OCI-M1 (cell line): ENCODE data around the gene ZBTB40.
A peak's percentile ranks its signal among the peaks of the same experiment; 100 is the strongest.

Source experiments
- DNase-seq: peaks from one replicate; lab custom pipeline; 2025; lab: John Stamatoyannopoulos, UW

Gene ZBTB40

DNA sequence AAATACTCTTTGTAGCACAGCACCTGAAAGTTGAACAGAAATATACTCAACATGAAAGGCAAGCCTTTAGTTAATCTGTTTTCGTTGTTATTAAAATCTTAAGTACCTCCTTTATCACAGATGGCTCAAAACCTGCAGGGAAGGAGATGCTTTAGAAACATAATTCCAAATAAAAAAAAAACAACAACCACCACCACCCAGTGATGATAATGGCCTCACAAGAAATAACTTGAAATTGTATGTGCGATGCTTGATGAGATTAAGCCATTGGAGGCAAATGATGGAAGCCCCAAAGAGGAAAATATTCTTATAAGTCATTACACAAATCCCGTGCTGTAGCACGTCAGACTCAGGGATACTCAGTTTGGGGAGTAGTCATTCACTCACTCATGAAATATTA, 24.9 kb upstream of the ZBTB40 start:
- no peak for DNase-seq

DNA sequence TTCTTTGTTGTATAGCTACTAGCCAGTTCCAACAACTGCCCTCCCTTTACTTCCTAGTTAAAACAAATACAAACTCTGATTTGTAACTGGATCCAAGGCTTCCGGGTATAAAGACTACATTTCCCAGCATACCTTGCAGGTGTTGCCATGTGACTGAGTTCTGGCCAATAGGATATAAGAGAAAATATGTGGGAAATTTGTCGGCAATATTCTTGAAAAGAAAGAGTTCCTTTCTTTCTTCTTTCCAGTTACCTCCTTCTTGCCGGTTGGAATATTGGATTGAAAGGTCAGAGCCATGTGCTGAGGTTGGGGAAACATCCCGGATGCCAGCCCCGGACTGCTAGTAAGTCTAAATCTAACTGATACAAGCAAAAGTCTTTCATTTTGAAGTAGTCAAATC, 23.0 kb upstream of the ZBTB40 start:
- DNase-seq: peak; percentile 67

GRCh38 chr1:22431965-22432364, 19.7 kb upstream of the ZBTB40 start:
- DNase-seq: no peak

DNA sequence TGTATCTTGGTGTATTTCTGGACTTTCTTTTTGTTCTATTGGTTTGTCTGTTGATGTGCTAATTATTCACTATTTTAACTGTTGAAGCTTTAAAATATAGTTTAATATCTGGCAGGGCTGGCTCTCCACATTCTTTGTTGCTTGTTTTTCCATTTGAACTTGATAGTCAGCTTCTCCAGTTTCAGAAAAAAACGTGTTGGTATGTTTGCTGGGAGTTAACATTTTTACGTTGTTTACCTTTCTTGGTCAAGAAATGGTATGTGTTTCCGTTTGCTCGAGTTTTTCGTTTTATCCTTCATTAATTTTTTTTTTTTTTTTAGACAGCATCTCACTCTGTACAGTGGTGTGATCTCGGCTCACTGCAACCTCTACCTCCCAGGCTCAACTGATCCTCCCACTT, 16.9 kb upstream of the ZBTB40 start:
- no peak for DNase-seq

DNA sequence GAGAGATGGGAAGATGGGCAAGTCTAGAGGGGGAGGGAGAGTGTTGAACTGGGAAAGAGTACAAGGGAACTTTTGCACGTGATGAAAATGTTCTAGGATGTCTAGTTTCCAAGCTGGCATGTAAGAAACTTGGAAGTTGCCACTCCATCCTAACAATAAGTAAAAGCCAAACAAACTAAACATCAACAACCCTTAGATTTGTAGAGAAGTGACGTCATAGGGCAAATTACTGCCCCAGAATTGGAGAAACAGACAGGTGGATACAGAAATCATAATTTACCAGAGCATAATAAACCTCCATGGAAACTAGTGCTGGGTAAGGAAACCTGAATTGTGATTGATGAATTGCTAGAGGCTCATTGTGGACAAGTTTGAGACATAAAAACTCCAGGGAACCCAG, 14.7 kb upstream of the ZBTB40 start:
- DNase-seq: no peak

GRCh38 chr1:22437573-22437972, 14.1 kb upstream of the ZBTB40 start:
- DNase-seq: peak; percentile 13

DNA sequence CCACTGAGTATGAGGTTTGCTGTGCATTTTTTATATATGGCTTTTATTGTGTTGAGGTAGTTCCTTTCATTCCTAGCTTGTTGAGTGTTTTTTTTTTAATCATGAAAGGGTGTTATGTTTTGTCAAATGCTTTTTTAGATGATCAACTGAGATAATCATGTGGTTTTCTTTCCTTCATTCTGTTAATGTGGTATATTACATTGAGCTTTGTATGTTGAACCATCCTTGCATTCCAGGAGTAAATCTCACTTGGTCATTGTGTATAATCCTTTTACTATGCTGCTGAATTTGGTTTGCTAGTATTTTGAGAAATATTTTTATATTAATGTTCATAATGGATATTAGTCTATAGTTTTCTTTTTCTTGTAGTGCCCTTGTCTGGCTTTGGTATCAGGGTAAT, 11.1 kb upstream of the ZBTB40 start:
- DNase-seq: no peak

DNA sequence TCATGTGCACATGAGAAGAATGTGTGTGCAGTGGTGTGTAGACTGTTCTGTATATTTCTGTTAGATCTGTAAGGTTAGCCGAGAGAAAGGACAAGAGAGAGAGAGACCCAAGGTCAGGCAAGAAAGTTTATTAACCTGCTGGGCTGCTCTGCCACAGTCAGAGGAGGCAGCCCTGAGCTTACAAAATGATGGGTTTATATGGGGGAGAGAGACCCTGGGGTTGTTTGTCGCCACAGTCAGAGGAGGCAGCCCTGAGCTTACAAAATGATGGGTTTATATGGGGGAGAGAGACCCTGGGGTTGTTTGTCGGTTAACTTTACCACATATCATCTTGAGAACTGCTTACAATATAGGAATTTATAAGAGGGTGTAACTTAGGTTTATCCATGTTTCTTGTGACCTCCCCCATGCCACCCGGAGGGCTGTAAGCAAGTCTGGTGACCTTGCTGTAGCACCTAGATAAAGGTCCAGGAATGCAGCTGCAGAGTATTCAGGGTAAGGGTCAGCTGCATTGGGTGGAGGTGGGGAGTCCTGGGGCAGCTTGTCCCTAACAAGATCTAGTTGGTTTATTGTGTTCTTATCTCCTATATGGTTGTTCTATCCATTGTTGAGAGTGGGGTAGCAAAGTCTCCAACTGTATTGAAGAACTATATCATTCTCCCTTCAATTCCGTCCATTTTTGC, 9.3 kb upstream of the ZBTB40 start:
- DNase-seq: no peak

DNA sequence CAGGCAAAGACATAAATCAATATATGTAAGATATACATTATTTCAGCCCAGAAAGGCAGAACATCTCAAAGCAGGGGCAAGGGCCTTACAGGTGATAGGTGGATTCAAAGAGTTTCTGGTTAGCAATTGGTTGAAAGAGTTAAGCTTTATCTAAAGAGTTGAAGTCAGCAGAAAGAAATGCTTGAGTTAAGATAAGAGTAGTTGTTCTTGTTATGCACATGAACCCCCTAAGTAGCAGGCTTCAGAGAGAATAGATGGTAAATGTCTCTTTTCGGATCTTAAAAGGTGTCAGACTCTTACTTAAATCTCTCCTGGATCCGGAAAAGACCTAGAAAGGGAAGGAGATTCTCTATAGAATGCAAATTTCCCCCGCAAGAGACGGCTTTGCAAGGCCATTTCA, 8.3 kb upstream of the ZBTB40 start:
- no peak for DNase-seq

DNA sequence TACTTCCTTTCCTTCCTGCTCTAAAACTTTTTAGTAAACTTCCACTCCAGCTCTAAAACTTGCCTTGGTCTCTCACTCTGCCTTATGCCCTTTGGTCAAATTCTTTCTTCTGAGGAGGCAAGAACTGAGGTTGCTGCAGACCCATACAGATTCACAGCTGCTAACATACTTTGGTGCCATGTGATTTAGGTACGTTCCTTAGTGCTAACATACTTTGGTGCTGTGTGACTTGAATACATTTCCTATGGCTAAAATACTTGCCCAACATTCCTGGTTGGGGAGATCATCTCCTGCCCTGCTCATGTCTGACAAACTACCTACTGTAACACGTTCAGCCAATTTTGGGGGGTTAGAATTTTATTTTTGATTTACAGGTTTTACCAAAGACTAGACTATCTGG, 6.8 kb upstream of the ZBTB40 start:
- DNase-seq: no peak

DNA sequence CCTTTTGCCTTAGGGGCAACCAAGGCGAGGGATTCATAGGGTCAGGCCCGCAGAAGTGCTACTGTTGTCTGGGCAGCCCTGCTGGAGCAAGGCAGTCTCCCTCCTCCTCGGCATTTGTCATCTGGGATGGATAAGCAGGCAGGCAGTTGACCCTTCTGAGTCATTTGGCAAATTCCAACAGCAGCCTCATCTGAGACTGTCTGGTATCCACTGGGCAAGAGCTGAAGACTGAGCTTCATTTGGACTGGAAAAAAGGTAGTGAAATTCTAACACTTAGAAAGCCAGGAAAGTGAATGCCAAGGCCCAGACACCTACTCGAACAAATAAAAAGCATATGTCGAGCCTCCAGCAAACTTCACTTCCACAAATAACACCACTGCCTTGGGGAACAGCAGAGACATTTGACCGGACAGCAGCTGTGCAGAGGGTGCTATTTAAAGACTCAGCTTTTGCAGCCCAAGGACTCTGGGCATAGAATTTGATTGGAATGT, 4.0 kb upstream of the ZBTB40 start:
- DNase-seq: no peak

DNA sequence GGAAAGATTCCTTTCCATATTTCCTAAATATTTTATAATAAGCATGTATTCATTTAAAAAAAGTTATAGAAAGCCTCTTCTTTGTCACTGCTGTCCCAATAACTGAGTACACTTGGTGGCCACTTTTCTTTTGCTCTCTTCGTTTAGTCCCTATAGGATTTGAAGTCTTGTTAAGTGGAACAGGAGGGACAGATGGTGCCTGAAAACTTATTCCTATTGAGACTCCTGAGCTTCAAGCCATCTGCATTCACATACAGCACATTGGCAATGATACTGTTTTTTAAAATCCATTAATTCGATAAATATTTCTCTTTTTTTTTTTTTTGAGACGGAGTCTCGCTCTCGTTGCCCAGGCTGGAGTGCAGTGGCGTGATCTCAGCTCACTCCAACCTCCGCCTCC, 2.0 kb upstream of the ZBTB40 start:
- DNase-seq: no peak

DNA sequence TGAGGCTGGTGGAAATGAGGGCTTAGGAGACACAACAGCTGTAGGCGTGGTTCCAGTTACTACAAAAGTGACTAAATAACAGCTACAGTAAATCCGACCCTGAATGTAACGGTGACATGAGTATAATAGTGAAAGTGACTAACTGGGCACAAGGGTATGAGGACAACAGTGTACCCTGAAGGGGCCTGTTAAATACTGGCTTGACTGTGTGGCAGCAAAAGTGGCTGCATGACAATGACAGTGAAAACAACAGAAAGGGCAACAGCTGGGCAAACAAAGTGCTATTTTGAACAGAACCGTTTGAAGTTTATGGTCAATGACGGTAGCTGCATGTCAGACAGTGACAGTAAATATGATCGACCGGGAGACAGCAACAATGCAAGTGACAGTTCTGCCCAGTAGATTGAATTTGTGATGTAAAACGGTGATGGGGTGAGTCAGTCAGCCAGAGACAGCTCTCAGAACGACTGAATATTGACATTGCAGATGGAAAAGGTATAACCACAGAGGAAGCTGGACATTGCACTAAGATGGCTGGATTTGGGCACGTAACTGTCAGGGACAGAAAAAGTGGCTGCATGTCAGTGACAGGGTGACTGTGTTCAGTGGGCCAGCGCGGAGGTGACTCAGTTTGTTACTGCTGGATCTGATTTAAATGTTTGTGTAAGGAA, 1.2 kb upstream of the ZBTB40 start:
- DNase-seq: no peak

DNA sequence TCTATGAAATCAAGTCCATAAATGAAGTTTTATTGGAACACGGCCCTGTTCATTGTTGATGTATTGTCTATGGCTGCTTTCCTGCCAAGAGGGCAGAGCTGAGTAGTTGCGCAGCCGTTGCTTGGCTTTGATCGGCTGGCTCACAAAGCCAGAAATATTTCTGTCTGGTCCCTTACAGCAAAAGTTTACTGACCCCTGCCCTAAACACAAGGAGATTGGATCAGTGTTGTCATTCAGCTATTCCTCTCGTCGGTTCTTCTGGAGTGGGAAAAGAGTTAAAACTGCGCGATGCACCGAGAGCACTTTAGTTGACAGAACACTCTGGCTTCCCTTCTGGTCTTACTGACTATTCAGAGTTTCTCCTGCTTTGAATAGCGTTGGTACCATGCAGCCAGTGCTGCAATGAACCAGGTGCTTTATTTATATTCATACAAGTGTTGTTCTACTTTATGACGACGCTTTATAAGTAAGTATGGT, 868 bp downstream of the ZBTB40 start:
- DNase-seq: peak; percentile 80

GRCh38 chr1:22453181-22453580, 1.5 kb downstream of the ZBTB40 start:
- no peak for DNase-seq

DNA sequence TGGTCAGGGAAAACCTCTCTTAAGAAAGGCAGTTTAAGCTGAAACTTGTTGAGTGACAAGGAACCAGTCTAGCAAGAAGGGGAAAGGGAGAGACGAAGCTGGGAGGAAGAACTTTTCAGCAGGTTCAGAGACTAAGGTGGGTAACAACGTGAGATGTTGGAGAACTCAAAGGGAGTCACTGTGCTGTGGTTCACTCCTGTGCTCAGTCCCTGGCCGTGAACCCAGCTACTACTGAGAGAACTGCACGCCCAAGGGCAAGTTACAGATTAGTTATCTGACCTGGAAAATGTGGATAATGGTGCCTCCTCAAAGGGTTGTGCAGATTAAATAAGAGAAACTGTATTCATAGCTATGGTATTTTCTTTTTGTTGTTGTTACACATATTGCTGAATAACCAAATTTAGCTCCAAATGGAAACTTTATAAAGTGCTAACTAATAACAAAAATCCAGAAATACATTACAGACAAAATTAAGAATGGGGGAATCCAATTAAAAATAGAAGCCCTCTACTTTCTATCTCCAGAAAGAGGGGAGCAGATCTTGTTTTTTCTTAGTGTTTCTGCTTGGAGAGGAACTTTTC, 2.9 kb downstream of the ZBTB40 start:
- DNase-seq: peak; percentile 53

GRCh38 chr1:22457345-22457744, 5.7 kb downstream of the ZBTB40 start:
- DNase-seq: no peak

DNA sequence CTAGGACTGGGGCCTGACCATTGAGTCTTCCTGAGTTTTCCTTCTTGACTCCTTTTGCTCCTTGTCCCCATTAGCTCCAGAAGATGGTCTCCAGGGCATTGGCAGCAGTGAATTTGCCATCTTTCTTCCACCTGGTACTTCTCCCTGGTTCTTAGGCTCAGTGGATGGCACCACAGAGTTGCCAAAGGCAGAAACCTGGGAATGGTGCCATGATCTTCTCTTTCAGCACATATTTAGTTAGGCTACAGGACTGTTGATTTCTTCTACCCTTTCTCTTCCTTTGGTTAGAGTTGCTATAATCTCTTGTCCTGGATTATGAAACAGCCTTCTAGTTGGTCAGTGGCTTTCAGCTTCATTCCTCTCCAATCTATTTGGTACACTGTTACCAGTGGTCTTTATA, 6.2 kb downstream of the ZBTB40 start:
- no peak for DNase-seq

GRCh38 chr1:22461100-22461499, 9.4 kb downstream of the ZBTB40 start:
- no peak for DNase-seq

DNA sequence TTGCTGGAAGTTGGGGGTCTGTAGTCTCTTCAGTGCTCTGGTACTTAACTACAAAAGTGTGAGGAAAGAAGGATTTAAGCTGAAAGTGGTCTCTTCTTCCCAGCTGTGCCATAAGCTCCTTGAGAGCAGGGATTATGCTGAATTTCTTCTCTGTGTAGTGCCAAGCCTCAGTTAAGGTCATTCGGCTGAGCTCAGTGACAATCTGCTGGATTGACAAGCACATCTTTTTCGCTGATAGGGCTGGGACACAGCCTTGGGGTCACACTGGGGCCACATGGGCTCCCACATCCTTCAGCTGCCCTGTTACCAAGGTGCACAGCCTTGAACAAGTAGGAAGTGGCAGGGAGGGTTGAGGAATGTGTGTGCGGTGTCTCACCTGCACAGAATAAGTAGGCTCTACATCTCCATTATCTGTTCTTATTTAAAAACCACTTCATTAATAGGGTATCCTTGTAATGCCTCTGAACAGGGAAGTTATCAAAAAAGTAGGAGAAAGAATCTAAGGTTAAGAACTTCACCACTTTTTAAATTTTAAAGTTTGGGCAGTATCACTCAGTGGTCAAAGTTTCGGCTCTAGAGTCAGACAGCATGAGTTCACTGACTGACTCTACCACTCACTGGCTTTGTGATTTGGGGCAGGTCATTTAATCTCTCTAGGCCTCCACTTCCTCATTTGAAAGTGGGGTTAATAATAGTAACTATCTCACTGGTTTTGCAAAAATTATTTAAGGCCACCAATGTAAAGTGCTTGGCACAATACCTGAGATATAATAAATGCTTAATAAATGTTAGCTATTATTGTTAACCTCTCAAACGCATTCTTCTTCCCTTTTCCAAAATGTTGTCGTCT, 10.3 kb downstream of the ZBTB40 start:
- no peak for DNase-seq

- DNase-seq: no peak
Measured at GRCh38 chr1:22462928-22463327, 11.3 kb downstream of the ZBTB40 start.

- no peak for DNase-seq
Measured at GRCh38 chr1:22465015-22465565, 13.4 kb downstream of the ZBTB40 start.
